ENCODE data around the gene IFITM1.

GRCh38 chr11:326592-326841 lies 12.7 kb downstream of the IFITM1 start:
- TF ChIP-seq CTCF (optimal IDR thresholded peaks at IDR 0.05 in 1 of 3, IDR thresholded peaks at IDR 0.05 in 1 of 3, conservative IDR thresholded peaks at IDR 0.05 in 1 of 3; ENCODE audit: extremely low read depth in 1 of 3, insufficient read depth in 2 of 3, low read length in 3 of 3) (no peak), EZH2 (IDR thresholded peaks at IDR 0.05; ENCODE audit: low read length) (no peak)

Measured in keratinocyte (primary cell).